PC-3 (cell line): ENCODE data around the gene TSKU. TPM values are rescaled to one million over a fixed set of nuclear protein-coding genes. Genes with fewer than 3 reads are reported as not detected.

Source experiments
- ATAC-seq: fragments of 200-7000 bp; cut with Tn5 transposase; 2 replicates; pipeline ENCODE4 v1.9.1; 2020; ENCODE audit warnings: mild to moderate bottlenecking, moderate library complexity
- BruUV-seq: library from RNA; stranded (reverse); fragments of 400-500 nt; replicated peaks from 2 replicates; lab custom pipeline; 2021; lab: Mats Ljungman, UMichigan
- CTCF ChIA-PET: fragments of 300-600 bp; sonication (Branson Sonifier 250); formaldehyde crosslinking; loops from one replicate; lab custom pipeline; 2022; ENCODE audit warnings: antibody characterized with exemption; lab: Charles Lee
- POLR2A ChIA-PET: fragments of 300-600 bp; sonication (Branson Sonifier 250); formaldehyde crosslinking; loops from one replicate; lab custom pipeline; 2022; ENCODE audit warnings: antibody characterized with exemption; ENCODE audit not compliant: unreplicated experiment; lab: Charles Lee
- DNase-seq: peaks from one replicate; pipeline ENCODE4 v3.0.0-alpha.2; 2015
- H2AFZ ChIP-seq: fragments of 300-600 bp; sonication (generic); 2 replicates; pipeline ENCODE4 v1.6.0; 2016; ENCODE audit warnings: antibody characterized with exemption, low read length
- H3F3A ChIP-seq: fragments of 300-600 bp; sonication (generic); one replicate; pipeline ENCODE4 v1.6.0; 2017; ENCODE audit warnings: antibody characterized with exemption, low read length, control low read depth, mild to moderate bottlenecking; ENCODE audit not compliant: unreplicated experiment
- H3K27ac ChIP-seq: fragments of 300-600 bp; sonication (generic); 2 replicates; pipeline ENCODE4 v1.5.1; 2016; ENCODE audit warnings: mild to moderate bottlenecking, low read length
- H3K27me3 ChIP-seq: fragments of 300-600 bp; sonication (generic); 2 replicates; pipeline ENCODE4 v1.6.1; 2016; ENCODE audit warnings: low read length, mixed read lengths
- H3K36me3 ChIP-seq: fragments of 300-600 bp; sonication (generic); 2 replicates; pipeline ENCODE4 v1.6.1; 2016; ENCODE audit warnings: low read depth, mixed run types, low read length, mixed read lengths
- H3K4me1 ChIP-seq: fragments of 300-600 bp; sonication (generic); 2 replicates; pipeline ENCODE4 v1.5.1; 2016; ENCODE audit warnings: low read length; ENCODE audit not compliant: insufficient read depth
- H3K4me2 ChIP-seq: fragments of 300-600 bp; sonication (generic); 2 replicates; pipeline ENCODE4 v1.6.0; 2016; ENCODE audit warnings: low read length
- H3K4me3 ChIP-seq: fragments of 300-600 bp; sonication (generic); 2 replicates; pipeline ENCODE4 v1.5.1; 2016; ENCODE audit warnings: mild to moderate bottlenecking, low read length, mixed read lengths
- H3K79me2 ChIP-seq: fragments of 300-600 bp; sonication (generic); 2 replicates; pipeline ENCODE4 v1.6.1; 2017; ENCODE audit warnings: low read length, mixed read lengths
- H3K9ac ChIP-seq: fragments of 300-600 bp; sonication (generic); 2 replicates; pipeline ENCODE4 v1.6.0; 2016; ENCODE audit warnings: mild to moderate bottlenecking, low read length
- H3K9me2 ChIP-seq: fragments of 300-600 bp; sonication (generic); replicated peaks from 2 replicates; pipeline ENCODE4 v1.6.1; 2016; ENCODE audit warnings: mixed run types, low read length, mixed read lengths
- H3K9me3 ChIP-seq: fragments of 300-600 bp; sonication (generic); 2 replicates; pipeline ENCODE4 v1.6.1; 2016; ENCODE audit warnings: low read length, mixed read lengths
- H4K20me1 ChIP-seq: fragments of 300-600 bp; sonication (generic); 2 replicates; pipeline ENCODE4 v1.6.1; 2016; ENCODE audit warnings: low read length, mixed read lengths
- EZH2 ChIP-seq: fragments of 300-600 bp; sonication (generic); IDR thresholded peaks from one replicate; pipeline ENCODE4 v1.6.1; 2017; ENCODE audit warnings: antibody characterized with exemption, mild to moderate bottlenecking, low read length; ENCODE audit not compliant: unreplicated experiment
- EZH2phosphoT487 ChIP-seq: fragments of 300-600 bp; sonication (generic); IDR thresholded peaks from 2 replicates; pipeline ENCODE4 v1.6.1; 2018; ENCODE audit warnings: mild to moderate bottlenecking, antibody characterized with exemption, low read length, borderline replicate concordance
- intact Hi-C: fragments of 100-400 bp; cut with micrococcal nuclease; formaldehyde crosslinking; loops from 2 replicates; pipeline ENCODE4 v1.9.0; 2023
- total RNA-seq: library from RNA; depleted of rRNA; stranded (reverse); fragments of >200 nt; gene quantifications from 2 replicates; pipeline ENCODE4 v1.2.3, GENCODE V29; 2014
- TF ChIP-seq, protein P1 (sequence below): fragments of 300-600 bp; sonication (generic); conservative IDR thresholded peaks from 2 replicates; pipeline ENCODE4 v1.5.1; 2017; ENCODE audit warnings: antibody characterized with exemption, low read depth, mild to moderate bottlenecking, low read length

Gene TSKU
- total RNA-seq, 1 experiment from 2014 or later: 32.1 TPM

DNA sequence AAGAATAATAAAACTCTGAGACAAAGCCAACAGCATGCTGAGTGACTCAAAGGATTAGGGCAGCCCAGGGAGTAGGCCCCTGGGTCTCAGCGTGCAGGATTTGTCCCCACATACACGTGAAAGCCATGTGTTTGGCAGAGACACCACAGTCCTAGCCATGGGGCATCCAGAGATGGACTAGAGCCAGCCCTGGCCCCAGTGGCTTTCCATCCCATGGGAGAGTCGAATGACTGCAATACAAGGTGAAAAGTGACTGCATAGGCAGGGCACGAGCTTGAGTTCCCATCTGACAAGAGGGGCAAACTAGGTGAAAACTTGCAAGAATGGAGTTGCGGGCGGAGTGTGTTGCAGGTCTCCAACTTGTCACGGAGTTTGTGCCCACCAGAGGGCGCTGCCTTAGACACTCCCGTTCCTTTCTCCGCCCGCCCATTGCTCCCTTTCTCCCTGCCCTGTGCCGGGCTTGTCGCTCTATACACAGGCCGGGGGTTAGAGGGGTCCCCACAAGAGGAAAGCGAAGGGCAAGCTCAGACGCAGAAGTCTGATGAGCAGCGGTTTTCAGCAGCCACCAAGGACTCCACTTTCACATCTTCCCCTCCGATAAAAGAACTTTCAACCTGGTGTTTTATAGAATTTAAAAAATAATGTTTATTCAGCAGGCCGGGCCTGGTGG, 24.2 kb downstream of the TSKU start:
- intact Hi-C loops: loop anchor here (1.0 to 10.0 kb wide), 2 partner anchors 112 to 307 kb away; no protein-coding TSS in a partner anchor
- Histone ChIP-seq H3K79me2 (no peaks in the 10 kb centered on the region), H3K27ac (no peak overlapping the region), H2AFZ (peak overlapping the region; percentile 80), H3F3A (no peaks in the 10 kb centered on the region), H3K4me1 (no peaks in the 10 kb centered on the region), H3K36me3 (no peaks in the 10 kb centered on the region), H3K27me3 (no peaks in the 10 kb centered on the region), H3K4me3 (0 out of 2 replicates have a peak overlapping the region, but pooled peaks have one; percentile 25), H3K9ac (no peak overlapping the region), H4K20me1 (no peaks in the 10 kb centered on the region), H3K4me2 (peak overlapping the region; percentile 56), H3K9me2 (no peaks in the 10 kb centered on the region), H3K9me3 (no peaks in the 10 kb centered on the region)
- CTCF ChIA-PET: interaction anchor here (0.7 to 2.9 kb wide), 3 partner anchors 111 to 112 kb away, joined by 3 to 38 read pairs (median 3); no protein-coding TSS in a partner anchor
- POLR2A ChIA-PET: no interaction called here
- TF ChIP-seq, protein P1, sequence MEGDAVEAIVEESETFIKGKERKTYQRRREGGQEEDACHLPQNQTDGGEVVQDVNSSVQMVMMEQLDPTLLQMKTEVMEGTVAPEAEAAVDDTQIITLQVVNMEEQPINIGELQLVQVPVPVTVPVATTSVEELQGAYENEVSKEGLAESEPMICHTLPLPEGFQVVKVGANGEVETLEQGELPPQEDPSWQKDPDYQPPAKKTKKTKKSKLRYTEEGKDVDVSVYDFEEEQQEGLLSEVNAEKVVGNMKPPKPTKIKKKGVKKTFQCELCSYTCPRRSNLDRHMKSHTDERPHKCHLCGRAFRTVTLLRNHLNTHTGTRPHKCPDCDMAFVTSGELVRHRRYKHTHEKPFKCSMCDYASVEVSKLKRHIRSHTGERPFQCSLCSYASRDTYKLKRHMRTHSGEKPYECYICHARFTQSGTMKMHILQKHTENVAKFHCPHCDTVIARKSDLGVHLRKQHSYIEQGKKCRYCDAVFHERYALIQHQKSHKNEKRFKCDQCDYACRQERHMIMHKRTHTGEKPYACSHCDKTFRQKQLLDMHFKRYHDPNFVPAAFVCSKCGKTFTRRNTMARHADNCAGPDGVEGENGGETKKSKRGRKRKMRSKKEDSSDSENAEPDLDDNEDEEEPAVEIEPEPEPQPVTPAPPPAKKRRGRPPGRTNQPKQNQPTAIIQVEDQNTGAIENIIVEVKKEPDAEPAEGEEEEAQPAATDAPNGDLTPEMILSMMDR: peak; percentile 92
- no peak for TF ChIP-seq EZH2phosphoT487
- ATAC-seq (peak; percentile 91), DNase-seq (peak; percentile 88)
- no TSS peak for BruUV-seq

DNA sequence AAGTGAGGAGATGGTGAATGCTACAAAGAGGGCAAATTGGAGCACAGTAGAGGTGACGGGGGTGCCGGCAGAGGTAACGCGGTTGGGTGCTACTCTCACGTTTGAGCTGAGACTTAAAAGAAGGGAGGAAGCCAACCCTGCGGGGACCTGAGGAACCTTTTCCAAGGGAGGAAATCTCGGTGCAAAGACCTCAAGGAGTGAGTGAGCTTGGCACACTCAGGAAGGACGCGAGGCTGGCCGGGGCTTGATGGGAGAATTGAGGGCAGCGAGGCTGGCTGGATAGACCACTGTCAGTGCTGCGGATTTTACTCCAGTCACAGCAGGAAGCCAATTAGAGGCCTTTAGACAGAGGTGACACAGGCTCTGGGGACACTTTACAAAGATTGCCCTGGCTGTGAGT, 25.0 kb downstream of the TSKU start:
- Histone ChIP-seq H3K36me3 (no peaks in the 10 kb centered on the region), H3K9me2 (no peaks in the 10 kb centered on the region), H3K79me2 (no peaks in the 10 kb centered on the region), H3K9me3 (no peaks in the 10 kb centered on the region), H3K27ac (no peak overlapping the region), H3K4me2 (no peak overlapping the region), H4K20me1 (no peaks in the 10 kb centered on the region), H3K27me3 (no peaks in the 10 kb centered on the region), H3F3A (no peaks in the 10 kb centered on the region), H3K9ac (no peak overlapping the region), H2AFZ (no peak overlapping the region), H3K4me1 (no peaks in the 10 kb centered on the region), H3K4me3 (no peak overlapping the region)
- ATAC-seq: no peak
- no TSS peak for BruUV-seq
- TF ChIP-seq EZH2phosphoT487 (no peak), EZH2 (no peak)
- TF ChIP-seq, protein P1: no peak
- POLR2A ChIA-PET: no interaction called here
- CTCF ChIA-PET: interaction anchor here (2.9 kb wide), 1 partner anchor 111 kb away, joined by 38 read pairs; no protein-coding TSS in a partner anchor
- DNase-seq: no peak
- intact Hi-C loops: loop anchor here (10.0 kb wide), 1 partner anchor 307 kb away; no protein-coding TSS in a partner anchor

DNA sequence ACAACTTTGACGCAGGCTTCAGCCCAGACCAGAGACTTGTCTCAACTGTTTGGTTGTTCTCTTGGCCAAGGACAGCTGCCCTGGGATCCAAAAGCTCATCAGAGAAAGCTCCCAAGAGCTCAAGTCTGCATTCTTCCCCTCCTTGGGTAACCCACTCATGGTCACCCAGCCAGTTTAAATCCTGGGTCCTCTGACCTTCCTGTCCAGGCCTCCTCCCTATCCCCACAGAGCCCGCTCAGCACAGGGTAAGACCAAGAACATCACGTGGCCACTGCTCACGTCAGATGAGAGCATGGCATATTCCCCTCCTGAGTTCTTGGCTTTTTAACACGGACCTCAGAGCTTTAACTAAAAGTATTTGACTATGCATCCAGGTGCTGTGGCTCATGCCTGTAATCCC, 25.8 kb downstream of the TSKU start:
- no peak overlapping the region for H3K4me2 ChIP-seq
- CTCF ChIA-PET: interaction anchor here (1.2 to 2.9 kb wide), 2 partner anchors 13 to 110 kb away, joined by 3 to 38 read pairs; no protein-coding TSS in a partner anchor
- H3K9me3 ChIP-seq: peaks cover 4% of the 10 kb centered on the region; the same call in 1 of the 2 replicates
- H3K79me2 ChIP-seq: no peaks in the 10 kb centered on the region
- POLR2A ChIA-PET: no interaction called here
- intact Hi-C loops: loop anchor here (10.0 kb wide), 1 partner anchor 306 kb away; no protein-coding TSS in a partner anchor
- H3K27ac ChIP-seq: no peak overlapping the region
- no peaks in the 10 kb centered on the region; the same call in 1 of the 2 replicates for H3K36me3 ChIP-seq
- TF ChIP-seq EZH2: no peak
- no peak for TF ChIP-seq EZH2phosphoT487
- TF ChIP-seq, protein P1: no peak
- H3F3A ChIP-seq: no peaks in the 10 kb centered on the region
- H2AFZ ChIP-seq: no peak overlapping the region
- no peaks in the 10 kb centered on the region for H3K27me3 ChIP-seq
- no peak for DNase-seq
- no peaks in the 10 kb centered on the region for H3K9me2 ChIP-seq
- no peak for ATAC-seq
- H3K9ac ChIP-seq: no peak overlapping the region
- no TSS peak for BruUV-seq
- no peaks in the 10 kb centered on the region for H3K4me1 ChIP-seq
- no peaks in the 10 kb centered on the region for H4K20me1 ChIP-seq
- no peak overlapping the region for H3K4me3 ChIP-seq
